Activated T-cell treated with anti-CD3 and anti-CD28 coated beads for 1 hour (primary cell): Measurements from ENCODE around the gene GAPDHS.

Experiments used
- DNase-seq: peaks from one replicate; pipeline ENCODE4 v3.0.0-alpha.2; 2020; ENCODE audit warnings: low read depth

The GAPDHS gene

DNA sequence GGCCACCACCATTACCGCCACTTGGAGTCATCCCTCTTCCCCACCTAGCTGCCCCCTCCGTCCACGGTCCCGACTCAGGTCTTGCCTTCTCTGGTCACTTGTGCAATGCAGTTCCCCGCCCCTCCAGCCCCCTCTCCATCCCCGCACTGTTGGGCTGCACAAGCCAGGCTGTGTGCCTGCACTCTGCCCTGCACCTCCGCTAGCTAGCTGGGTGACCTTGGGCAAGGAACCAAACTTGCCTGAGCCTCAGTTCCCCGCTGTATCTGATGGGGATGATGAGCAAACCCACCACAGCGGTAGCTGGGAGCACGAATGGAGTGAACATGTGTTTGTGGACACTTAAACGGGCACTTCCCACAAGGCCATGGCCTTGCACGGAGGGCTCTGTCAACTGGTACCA lies 6.6 kb downstream of the GAPDHS start:
- DNase-seq, result no peak

DNA sequence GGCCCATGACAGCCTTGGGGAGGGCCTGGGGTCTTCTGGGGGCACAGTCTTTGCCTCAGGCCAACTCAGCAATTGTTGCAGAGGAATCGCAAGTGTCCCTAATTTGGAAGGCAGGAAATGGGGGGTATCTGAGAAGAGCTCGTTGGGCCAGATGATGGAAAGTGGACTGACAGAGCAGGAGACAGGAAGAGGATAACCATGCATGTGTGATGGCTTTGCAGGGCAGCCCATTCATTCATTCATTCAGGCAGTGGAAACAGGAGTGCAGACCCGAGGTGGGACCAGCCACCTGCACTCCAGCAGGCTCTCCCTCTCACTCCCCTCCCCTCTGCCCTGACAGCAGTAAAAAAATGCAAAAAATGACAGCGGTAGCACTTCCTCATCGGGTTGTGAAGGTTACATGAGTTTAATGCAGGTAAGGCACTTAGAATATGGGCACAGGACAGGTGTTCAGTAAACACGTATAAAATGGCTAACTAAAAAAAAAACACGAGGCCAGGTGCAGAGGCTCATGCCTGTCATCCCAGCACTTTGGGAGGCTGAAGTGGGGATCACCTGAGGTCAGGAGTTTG lies 7.2 kb downstream of the GAPDHS start:
- no peak for DNase-seq

DNA sequence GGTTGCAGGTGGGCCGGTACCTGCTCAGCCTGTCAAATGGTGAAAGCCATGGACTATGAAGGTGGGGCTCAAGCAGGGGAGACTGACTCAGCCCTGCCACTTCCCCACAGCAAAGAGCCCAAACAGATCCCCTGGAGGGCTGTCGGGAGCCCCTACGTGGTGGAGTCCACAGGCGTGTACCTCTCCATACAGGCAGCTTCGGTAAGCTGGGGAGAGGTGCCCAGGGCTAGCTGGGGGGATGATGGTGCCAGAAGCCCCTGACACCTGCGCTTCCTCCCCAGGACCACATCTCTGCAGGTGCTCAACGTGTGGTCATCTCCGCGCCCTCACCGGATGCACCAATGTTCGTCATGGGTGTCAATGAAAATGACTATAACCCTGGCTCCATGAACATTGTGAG lies 9.0 kb downstream of the GAPDHS start:
- DNase-seq, result no peak

DNA sequence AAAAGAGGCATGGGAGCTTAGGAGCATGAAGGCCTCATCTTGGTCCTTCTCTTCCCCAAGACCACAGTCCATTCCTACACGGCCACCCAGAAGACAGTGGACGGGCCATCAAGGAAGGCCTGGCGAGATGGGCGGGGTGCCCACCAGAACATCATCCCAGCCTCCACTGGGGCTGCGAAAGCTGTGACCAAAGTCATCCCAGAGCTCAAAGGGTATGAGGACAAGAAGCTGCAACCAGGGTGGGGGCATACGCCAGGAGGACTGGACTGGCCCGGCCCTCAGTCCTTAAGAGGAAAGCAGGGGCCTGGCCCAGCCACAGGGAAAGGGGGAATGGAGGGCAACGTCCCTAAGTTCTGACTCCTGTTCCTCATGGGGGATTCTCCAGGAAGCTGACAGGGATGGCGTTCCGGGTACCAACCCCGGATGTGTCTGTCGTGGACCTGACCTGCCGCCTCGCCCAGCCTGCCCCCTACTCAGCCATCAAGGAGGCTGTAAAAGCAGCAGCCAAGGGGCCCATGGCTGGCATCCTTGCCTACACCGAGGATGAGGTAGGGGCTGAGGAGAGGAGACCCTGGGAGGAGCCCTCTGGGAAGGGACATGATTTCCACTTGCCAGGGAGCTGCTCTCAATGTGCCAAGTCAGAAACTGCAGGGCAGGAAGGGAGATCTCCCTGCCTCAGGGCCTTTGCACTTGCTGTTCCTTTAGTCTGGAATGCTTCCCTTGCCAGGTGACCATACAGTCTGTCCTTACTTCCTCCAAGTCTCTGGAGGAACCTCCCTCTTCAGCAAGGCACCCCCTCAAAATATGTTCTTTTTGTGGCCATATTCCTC lies 10.2 kb downstream of the GAPDHS start:
- no peak for DNase-seq

DNA sequence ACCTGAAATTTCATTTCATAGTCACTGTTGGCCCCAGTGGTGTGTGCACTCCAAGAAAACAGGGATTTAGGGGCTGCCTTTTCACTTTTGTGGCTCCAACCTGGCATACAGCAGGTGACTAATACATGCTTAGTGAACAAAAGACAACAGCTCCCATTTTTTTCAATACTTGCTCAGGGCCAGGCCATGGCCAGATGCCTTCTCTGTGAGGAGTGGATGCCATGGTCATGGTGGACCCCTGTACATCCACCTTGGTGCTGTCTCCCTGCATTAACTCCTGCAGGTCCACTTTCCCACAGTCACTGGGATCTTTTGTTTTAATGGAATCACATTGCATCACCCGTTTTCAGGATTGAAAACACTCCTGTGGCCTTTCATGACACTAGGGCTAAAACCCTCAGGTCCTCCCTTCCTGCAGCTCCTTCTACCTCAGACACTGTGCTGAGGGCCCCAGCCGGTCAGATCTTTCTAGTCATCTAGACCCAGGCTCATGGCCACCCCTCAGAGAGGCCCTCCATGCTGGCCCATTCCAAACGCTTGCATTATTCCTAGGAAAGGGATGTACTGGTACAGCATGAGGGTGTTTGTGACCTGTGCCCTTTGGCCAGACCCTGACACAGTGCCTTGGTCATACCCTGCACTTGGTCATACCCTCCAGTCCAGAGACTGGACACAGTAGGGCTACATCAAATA lies 11.0 kb downstream of the GAPDHS start:
- DNase-seq, result no peak

DNA sequence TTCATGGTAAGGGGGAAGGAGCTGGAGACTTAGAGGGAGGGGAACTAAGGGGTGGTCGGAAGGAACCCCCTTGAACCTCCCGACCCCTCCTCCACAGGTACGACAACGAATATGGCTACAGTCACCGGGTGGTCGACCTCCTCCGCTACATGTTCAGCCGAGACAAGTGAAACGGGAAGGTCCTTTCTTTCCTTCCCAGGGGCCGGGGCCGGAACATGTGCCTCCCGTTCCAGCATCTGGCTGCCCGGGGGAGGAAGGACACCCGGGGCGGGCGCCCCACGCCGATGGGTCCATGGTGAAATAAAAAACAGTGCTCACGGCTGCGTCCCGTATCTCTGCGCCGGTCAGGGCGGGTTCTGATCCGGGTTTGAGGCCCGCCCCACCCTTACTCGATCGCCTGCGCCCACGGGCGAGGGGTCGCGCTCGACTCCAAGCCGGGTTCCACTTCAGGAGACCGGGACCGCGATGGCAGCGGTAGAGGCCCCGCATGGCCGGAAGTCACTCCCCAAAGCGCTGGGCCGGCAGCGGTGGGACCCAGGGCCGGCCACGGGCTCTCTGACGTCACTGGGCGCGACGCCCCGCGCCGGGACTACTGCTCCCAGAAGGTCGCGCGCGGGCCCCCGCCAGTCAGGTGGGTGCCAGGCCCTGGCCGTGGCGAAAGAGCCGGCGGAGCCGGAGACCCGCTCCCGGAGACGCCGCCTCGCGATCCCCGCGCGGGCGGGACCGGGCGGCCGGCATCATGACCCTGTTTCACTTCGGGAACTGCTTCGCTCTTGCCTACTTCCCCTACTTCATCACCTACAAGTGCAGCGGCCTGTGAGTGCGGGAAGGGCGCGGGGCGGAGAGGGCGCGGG lies 12.0 kb downstream of the GAPDHS start, which contains the start of gene TMEM147:
Gene TMEM147 (plus strand): TSS at position 626 of the 854 bp plus-strand sequence. CDS start 114 bp downstream, at position 740.
- peak; percentile 64 for DNase-seq

DNA sequence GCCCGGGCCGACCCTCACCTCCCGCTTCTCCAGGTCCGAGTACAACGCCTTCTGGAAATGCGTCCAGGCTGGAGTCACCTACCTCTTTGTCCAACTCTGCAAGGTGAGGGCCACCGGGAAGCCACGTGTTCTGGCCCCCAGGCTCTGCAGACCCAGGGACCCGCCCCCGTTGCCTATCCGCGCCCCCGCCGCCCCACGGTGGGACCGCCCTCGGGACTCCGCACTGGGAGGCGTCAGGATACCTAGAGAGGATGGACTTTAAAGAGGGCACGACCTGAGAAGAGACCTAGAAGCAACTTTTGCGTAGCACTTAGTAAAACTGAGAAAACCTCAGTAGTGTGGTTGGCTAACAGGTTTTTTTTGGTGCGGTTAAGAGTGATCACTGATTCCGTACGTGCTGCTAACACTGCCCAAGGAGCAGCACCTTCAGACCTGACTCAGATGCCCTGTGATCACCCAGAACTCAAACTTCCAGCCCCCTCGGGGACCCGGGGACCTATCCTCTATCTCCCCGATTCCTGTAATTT lies 12.7 kb downstream of the GAPDHS start:
- DNase-seq, result peak; percentile 12

DNA sequence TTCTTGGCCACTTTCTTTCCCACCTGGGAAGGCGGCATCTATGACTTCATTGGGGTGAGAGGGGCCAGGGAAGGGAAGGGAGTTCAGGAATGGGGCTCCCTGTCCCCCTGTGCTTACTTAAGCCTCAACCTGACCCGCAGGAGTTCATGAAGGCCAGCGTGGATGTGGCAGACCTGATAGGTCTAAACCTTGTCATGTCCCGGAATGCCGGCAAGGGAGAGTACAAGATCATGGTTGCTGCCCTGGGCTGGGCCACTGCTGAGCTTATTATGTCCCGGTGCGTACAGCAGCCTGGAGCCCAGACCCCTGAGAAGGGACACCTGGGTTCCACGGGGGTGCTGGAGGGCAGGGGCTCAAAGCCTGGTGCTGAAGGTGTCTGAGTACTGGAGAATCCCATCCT lies 13.3 kb downstream of the GAPDHS start:
- DNase-seq, result no peak

DNA sequence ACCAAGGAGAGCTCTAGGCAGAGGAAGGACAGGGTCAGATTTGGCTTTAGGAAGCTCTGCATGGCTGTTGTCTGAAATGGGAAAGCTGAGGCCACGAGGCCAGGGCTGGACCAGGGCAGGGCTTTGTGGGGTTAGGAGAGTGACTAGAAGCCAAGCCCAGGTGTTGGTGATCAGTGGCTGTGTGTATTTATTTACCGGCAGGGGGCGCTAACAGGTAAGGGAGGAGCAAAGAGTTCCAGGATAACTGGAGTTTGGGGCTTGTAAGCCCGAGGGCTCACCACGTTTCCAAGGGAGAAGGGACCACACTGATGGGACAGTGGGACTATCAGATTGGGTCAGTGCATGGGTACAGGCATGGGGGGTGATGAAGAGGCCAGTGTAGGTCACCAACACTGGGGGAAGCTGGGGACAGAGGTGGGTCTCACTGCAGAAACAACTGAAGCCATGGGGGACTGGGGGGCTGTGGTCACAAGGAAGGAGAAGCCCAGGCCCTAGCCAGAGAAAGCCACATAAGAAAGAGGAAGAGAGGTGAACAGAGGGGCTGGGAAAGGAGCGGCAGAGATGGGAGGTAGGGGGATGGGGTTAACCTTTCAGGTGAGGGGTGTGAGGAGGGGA lies 16.0 kb downstream of the GAPDHS start:
- peak; percentile 42 for DNase-seq

DNA sequence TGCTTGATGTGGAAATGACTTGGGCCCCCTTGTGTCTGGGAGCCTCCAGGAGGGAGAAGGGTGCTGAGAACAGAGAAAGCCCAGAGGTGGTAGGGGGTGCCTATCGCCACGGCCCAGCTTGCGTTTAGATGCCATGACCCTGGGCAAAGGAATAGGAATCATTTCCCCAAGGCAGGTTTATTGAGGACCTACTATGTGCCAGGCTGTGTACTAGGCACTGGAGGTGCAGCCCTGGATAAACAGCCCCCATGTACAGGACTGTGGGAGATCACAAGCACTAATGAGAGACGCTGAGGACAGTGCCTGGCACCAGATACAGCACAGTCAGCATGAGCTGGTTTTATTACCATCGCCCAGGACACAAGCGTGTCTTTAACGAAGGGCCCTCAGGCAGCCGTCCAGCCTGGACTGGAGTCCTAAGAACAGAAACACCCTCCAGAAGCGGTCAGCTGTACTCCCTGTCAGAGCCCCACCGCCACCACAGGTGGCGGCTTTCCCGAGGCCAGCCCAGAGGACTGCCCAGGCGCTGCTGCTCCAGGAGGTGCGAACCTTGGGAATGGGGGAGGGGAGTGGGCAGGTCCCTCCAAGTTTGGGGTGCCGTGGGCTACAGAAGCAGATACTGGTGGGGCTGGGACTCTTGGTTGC lies 16.7 kb downstream of the GAPDHS start:
- DNase-seq, result no peak

DNA sequence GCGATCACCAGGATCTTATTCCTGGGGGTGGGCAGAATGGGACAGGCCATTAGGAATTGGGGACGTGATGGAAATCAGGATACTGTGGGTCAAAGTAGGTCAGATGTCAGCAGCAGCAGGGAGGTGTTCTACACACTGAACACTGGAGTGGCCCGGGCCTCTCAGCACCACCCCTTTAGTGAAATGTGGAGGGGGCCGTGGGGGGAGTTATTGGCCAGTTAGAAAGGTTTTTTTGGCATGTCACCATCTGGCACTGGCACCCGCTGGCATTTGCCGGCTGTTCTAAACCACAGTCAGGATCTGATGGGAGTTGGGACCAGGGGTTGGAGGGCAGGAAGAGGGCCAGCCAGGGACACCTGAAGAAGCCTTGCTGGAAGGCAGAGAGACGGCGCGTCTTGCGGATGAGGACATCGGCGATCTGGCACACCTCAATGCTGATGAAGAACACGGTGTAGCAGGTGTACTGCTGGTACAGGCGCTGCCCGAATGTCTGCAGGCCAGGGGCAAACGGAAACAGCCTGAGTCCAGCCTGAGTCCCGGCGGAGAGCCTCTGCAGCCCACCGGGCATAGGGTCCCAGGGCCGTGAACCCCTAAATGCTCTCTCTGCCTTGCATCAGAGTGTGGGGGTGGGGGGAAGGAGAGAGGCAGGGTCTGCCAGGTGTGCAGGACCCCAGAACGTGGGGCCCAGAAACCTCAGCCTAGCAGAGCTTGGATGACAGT lies 18.0 kb downstream of the GAPDHS start:
- DNase-seq, result no peak

DNA sequence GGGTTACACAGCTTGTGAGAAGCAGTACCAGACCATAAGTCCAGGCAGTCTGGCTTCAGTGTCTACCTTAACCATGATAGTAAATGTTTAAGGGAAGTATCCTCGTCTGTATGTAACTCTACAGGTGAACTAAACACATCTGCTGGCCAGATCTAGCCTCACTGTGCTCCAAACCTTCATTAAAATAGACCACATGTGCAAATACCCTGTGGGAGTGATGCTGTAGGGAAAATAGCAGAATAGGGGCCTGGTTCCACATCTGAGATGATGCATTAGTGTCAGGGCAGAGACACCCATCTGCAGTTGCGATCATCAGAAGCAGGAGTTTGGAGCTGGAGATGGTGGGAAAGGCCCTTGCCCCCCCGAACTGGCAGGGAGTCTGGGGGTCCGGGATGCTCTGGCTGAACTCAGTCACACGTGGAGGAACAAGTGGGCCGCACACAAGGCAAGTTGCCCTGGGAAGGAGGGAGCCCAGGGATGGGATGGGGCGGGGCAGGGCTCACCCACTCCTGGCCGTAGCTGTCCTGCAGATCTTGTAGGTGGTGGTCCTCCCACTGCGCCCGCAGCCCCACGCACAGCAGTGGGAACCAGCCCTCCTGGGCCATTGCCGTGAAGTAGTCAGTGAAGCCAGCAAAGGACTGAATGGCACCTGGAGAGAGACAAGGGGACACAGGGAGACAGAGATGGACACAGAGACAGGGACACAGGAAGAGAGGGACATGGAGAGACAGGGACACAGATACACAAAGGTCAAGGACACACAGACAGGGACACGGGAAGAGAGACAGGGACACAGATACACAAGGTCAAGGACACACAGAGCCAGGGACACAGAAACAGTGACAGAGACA lies 19.5 kb downstream of the GAPDHS start:
- no peak for DNase-seq

DNA sequence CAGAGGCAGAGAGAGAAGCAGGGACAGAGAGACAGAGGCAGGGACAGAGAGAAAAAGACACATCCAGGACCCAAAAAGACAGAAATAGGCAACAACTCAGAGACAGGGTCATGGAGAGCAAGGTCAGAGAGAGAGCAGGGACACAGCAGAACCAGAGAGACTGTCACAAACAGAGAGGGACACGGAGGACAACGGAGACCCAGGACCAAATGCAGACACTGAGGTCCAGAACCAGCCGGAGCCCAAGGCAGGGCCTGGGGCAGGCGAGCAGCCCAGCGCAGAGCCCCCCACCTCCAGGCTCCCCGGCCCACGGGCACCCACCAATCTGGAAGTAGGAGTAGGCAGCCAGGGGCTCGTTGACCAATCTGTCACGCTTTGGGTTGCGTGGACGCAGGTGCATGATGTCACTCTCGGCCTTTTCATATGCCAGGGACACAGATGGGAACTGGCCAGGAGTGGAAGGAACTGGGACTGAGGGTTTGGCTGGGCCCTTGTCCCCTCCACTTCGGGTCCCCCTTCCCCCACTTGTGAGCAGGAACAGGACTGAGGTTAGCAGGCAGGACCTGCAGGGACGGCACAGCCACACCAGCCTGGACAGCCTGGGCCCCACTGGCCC lies 20.2 kb downstream of the GAPDHS start:
- no peak for DNase-seq

DNA sequence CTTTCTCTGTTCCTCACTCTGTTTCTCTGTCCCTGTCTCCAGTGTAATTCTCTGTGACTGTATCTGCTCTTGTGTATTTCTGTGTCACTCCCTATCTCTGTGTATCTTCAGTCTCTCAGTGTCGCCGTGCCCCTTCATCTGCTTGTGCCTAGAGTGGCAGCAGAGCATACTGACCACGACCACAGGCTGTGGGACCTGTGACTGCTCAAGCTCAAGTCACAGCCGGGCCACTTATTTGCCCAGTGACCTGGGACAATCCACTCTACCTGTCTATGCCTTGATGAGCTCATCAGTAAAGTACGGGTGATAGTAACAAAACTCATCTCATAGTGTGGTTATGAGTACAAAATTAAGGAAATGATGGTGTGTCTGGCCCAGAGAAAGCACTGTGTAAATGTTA lies 20.8 kb downstream of the GAPDHS start:
- DNase-seq, result no peak

DNA sequence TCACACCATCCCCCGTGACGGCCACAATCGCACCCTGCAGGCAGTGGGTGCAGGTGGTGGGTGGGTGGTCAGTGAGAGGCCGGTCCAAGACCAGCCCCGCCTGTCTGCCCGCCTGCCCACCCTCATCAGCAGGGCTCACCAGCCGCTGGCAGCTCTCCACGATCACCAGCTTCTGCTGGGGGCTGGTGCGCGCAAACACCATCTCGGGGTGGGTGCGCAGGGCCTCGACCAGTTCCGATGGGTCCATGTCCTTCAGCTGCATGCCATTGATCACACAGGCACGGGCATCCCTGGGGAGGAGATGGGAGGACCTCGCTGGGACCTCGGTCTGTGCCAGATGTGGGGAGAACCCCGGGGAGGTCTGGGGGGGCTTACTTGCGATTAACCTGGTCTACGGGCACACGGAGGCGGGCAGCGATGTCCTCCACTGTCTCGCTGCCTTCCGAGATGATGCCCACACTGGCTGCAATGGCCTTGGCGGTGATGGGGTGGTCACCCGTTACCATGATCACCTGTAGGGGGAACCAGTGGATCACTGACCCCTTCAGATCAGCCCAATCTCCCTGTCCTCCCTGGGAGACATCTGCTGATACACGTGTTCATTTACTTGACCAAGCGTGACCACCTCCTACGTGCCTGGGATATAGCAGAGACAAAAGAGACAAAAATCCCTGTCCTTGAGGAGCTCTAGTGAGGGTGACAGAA lies 22.2 kb downstream of the GAPDHS start:
- DNase-seq, result no peak

DNA sequence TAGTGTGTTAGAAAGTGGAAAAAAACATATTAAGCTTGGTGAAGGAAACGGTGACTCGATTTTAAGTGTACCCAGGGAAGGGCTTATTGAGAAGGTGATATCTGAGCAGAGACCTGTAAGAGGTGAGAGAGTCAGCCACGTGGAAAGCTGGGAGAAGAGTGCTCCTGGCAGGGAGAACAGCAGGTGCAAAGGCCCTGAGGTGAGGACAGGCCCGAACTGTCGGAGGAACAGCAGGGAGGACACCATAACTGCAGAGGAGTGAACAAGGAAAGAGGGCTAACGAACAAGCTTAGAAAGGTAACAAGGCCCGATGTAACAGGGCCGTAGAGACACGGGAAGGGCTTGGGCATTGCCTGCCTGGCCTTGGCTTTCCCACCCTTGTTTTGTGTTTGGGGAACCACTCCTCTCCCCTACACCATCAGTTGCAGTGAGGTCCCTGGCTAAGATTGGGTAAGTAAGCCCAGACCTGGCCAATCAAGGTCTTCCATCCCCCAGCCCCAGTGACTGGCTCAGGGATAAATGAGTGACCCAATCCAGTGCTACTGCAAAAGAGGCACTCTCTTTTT lies 22.9 kb downstream of the GAPDHS start:
- no peak for DNase-seq

DNA sequence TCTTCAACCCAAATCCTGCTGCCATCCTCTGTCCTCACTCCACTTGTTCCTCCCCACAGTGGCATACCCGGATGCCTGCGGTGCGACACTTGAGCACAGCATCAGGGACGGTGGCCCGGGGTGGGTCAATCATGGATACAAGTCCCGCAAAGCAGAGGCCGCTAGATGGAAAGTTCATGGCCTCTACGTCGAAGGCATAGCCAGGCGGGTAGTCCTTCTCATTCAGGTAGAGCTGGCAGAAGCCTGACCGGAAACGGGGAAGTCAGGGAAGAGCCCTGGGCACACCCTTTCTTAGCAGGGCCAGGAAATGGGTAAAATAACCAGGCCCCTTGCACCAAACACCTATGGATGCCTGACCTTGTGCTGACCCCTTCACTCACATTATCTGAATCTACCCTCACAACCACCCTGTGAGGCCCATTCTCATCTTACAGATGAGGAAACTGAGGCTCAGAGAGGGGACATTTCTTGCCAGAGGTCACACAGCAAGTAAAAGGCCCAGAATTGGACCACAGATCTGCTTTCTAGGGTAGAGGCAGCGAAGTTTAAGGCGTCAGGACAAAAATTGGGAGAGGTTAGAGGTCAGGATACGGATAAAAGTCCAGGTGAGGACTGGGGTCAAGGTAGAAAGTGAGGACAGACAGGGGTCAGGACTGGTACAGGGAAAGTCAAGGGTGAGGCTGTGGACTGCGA lies 23.7 kb downstream of the GAPDHS start:
- DNase-seq, result no peak
